Mesendoderm (in vitro differentiated cells): ENCODE results near the gene CAMK2G.

ENCODE experiments used
- DNase-seq: peaks from one replicate; pipeline ENCODE4 v3.0.0; 2013
- H2AK5ac ChIP-seq: 2 replicates; pipeline ENCODE4 v1.6.1; 2013; ENCODE audit warnings: low read length, inconsistent platforms
- H2BK120ac ChIP-seq: 2 replicates; pipeline ENCODE4 v1.6.1; 2013; ENCODE audit warnings: low read depth, mild to moderate bottlenecking, low read length, moderate library complexity, mixed read lengths
- H2BK15ac ChIP-seq: replicated peaks from 2 replicates; pipeline ENCODE4 v1.6.1; 2013; ENCODE audit warnings: low read depth, mild to moderate bottlenecking, moderate library complexity
- H2BK5ac ChIP-seq: 2 replicates; pipeline ENCODE4 v1.6.1; 2013; ENCODE audit warnings: low read length, inconsistent platforms
- H3K18ac ChIP-seq: 2 replicates; pipeline ENCODE4 v1.6.1; 2013; ENCODE audit warnings: mild to moderate bottlenecking, low read length, mixed read lengths
- H3K23ac ChIP-seq: one replicate; pipeline ENCODE4 v1.6.1; 2013; ENCODE audit warnings: low read length
- H3K27ac ChIP-seq: 2 replicates; pipeline ENCODE4 v1.5.1; 2013; ENCODE audit warnings: low read depth, mild to moderate bottlenecking, inconsistent platforms, low read length, moderate library complexity
- H3K27me3 ChIP-seq: 2 replicates; pipeline ENCODE4 v1.6.1; 2013; ENCODE audit warnings: low read length, control low read depth, mild to moderate bottlenecking, inconsistent platforms; ENCODE audit not compliant: insufficient read depth, poor library complexity
- H3K36me3 ChIP-seq: 2 replicates; pipeline ENCODE4 v1.6.1; 2013; ENCODE audit warnings: low read length, inconsistent platforms; ENCODE audit not compliant: control insufficient read depth, insufficient read depth
- H3K4ac ChIP-seq: one replicate; pipeline ENCODE4 v1.6.1; 2013; ENCODE audit warnings: low read depth, mild to moderate bottlenecking, low read length, moderate library complexity
- H3K4me1 ChIP-seq: 2 replicates; pipeline ENCODE4 v1.6.1; 2013; ENCODE audit warnings: low read depth, low read length, inconsistent platforms; ENCODE audit not compliant: control insufficient read depth
- H3K4me2 ChIP-seq: 2 replicates; pipeline ENCODE4 v1.6.1; 2013; ENCODE audit warnings: low read length
- H3K4me3 ChIP-seq: 2 replicates; pipeline ENCODE4 v1.5.1; 2013; ENCODE audit warnings: mild to moderate bottlenecking, low read length
- H3K56ac ChIP-seq: one replicate; pipeline ENCODE4 v1.6.1; 2013; ENCODE audit warnings: low read length
- H3K79me1 ChIP-seq: 2 replicates; pipeline ENCODE4 v1.6.1; 2013; ENCODE audit warnings: low read length, inconsistent platforms
- H3K79me2 ChIP-seq: 2 replicates; pipeline ENCODE4 v1.6.1; 2013; ENCODE audit warnings: mild to moderate bottlenecking, low read length; ENCODE audit not compliant: control insufficient read depth, insufficient read depth
- H3K9ac ChIP-seq: 2 replicates; pipeline ENCODE4 v1.6.1; 2013; ENCODE audit warnings: low read length, inconsistent platforms
- H4K5ac ChIP-seq: one replicate; pipeline ENCODE4 v1.6.1; 2013; ENCODE audit warnings: low read length
- H4K8ac ChIP-seq: one replicate; pipeline ENCODE4 v1.6.1; 2013; ENCODE audit warnings: low read depth, mild to moderate bottlenecking, control low read depth, low read length, moderate library complexity
- WGBS: extraction: QIAGEN DNeasy Blood & Tissue Kit; methylation state at CpG from one replicate; pipeline ENCODE4 v1.1.7; 2013; ENCODE audit warnings: low lambda C conversion rate, missing lambda C conversion rate; ENCODE audit not compliant: insufficient coverage; ENCODE audit errors: extremely low coverage; 5-methylcytosine and 5-hydroxymethylcytosine counted together

The CAMK2G gene

GRCh38 chr10:73910764-73911552 is 36.6 kb upstream of the CAMK2G start, which contains the start of gene PLAU:
Gene PLAU, plus strand, starts transcription at chr10:73911132. Its CDS starts 424 bp downstream, at chr10:73911556.
- Histone ChIP-seq H3K23ac (peak within 1 kb of the TSS; percentile 75), H3K27me3 (no peaks in the 10 kb centered on the region), H3K4ac (peak within 1 kb of the TSS; percentile 39), H3K4me1 (peaks cover 16% of the 10 kb centered on the region), H2BK120ac (peak within 1 kb of the TSS; percentile 17), H4K8ac (peak within 1 kb of the TSS; percentile 6), H3K4me2 (peak within 1 kb of the TSS; percentile 96), H2AK5ac (peak within 1 kb of the TSS; percentile 32), H3K36me3 (peaks cover 1% of the 10 kb centered on the region), H2BK5ac (peak within 1 kb of the TSS; percentile 56), H3K4me3 (peak within 1 kb of the TSS; percentile 62), H3K9ac (peak within 1 kb of the TSS; percentile 79), H2BK15ac (peak within 1 kb of the TSS; percentile 27), H3K18ac (peak within 1 kb of the TSS; percentile 75), H3K79me1 (peaks cover 4% of the 10 kb centered on the region), H3K79me2 (no peaks in the 10 kb centered on the region), H3K56ac (peak within 1 kb of the TSS; percentile 85), H4K5ac (no peak within 1 kb of the TSS), H3K27ac (peak within 1 kb of the TSS; percentile 50)
- DNase-seq = peak; percentile 84
- no CpG with 5 or more reads among the region's 74 CpGs for WGBS

DNA sequence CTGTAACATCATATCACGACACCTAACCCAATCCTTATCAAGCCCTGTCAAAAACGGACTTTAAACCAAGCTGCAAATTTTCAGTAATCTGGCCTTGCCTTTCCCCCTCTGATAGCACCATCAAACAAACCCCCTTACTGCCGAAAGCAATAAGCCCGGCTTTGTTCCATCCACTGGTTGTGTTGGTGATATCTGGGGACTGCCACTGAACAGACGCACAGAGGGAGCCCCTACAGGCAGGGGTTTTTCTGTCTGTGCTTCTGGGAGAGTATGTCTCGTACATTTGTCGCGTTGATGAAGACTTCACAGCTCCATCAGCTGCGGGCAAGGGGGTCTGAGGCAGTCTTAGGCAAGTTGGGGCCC is 36.0 kb upstream of the CAMK2G start:
- no peaks in the 10 kb centered on the region for H3K79me2 ChIP-seq
- peak overlapping the region; percentile 56 for H2BK5ac ChIP-seq
- no CpG with 5 or more reads among the region's 9 CpGs for WGBS
- H3K4me1 ChIP-seq = peaks cover 16% of the 10 kb centered on the region
- H2BK120ac ChIP-seq = no peak overlapping the region
- peak overlapping the region; percentile 96 for H3K4me2 ChIP-seq
- H3K4me3 ChIP-seq = peak overlapping the region; percentile 36
- H3K23ac ChIP-seq = peak overlapping the region; percentile 75
- H4K8ac ChIP-seq = no peak overlapping the region
- peaks cover 1% of the 10 kb centered on the region for H3K36me3 ChIP-seq
- H4K5ac ChIP-seq = no peak overlapping the region
- no peak overlapping the region for H2AK5ac ChIP-seq
- peak overlapping the region; percentile 79 for H3K9ac ChIP-seq
- no peaks in the 10 kb centered on the region for H3K27me3 ChIP-seq
- H3K27ac ChIP-seq = peak overlapping the region; percentile 50
- DNase-seq = peak; percentile 75
- H3K79me1 ChIP-seq = peaks cover 4% of the 10 kb centered on the region
- H3K4ac ChIP-seq = no peak overlapping the region
- H3K18ac ChIP-seq = peak overlapping the region; percentile 75
- H3K56ac ChIP-seq = peak overlapping the region; percentile 85
- peak overlapping the region; percentile 27 for H2BK15ac ChIP-seq

GRCh38 chr10:73909540-73910115 is 35.3 kb upstream of the CAMK2G start:
- Histone ChIP-seq H3K23ac (no peak overlapping the region), H2AK5ac (no peak overlapping the region), H4K5ac (no peak overlapping the region), H3K56ac (peak overlapping the region; percentile 1), H3K79me1 (peaks cover 4% of the 10 kb centered on the region), H2BK120ac (no peak overlapping the region), H4K8ac (no peak overlapping the region), H3K79me2 (no peaks in the 10 kb centered on the region), H3K18ac (peak overlapping the region; percentile 4), H2BK15ac (no peak overlapping the region), H3K4ac (no peak overlapping the region), H3K4me1 (peaks cover 16% of the 10 kb centered on the region), H3K4me3 (no peak overlapping the region), H3K9ac (no peak overlapping the region), H2BK5ac (no peak overlapping the region), H3K4me2 (no peak overlapping the region), H3K27ac (no peak overlapping the region), H3K36me3 (no peaks in the 10 kb centered on the region), H3K27me3 (no peaks in the 10 kb centered on the region)
- no CpG with 5 or more reads among the region's 4 CpGs for WGBS
- no peak for DNase-seq

DNA sequence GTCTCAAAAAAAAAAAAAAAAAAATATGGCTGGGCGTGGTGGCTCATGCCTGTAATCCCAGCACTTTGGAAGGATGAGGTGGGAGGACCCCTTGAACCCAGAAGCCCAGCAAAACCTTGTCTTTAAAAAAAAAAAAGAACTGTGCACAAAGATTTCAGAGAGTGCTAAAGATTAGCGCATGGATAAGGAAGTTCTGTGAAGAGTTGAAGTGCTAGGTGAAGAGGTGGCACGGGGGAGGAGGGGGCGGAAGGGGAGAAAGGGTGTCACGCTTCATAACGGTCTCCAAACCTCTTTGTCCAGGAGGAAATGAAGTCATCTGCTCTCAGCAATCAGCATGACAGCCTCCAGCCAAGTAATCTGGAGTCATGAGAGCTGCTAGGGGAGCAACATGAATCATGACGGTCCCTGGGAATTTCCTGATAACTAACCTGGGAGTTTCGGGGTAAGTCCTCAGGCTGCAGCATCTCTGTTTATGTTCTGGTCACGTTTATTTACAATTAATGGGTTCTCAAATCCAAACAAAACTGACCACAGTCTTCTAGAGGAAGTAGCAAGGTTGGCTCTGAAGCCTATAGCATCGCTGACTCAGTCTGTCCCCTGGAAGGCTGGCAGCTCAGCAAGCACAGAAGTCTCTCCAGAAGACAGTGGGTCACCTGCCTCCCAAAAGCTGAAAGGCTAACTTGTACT is 34.6 kb upstream of the CAMK2G start:
- peak; percentile 82 for DNase-seq
- Histone ChIP-seq H2AK5ac (no peak overlapping the region), H3K4me1 (peaks cover 16% of the 10 kb centered on the region), H3K4me2 (no peak overlapping the region), H3K4me3 (no peak overlapping the region), H3K79me1 (peaks cover 4% of the 10 kb centered on the region), H3K18ac (peak overlapping the region; percentile 4), H3K36me3 (no peaks in the 10 kb centered on the region), H3K27ac (no peak overlapping the region), H2BK15ac (peak overlapping the region; percentile 10), H3K79me2 (no peaks in the 10 kb centered on the region), H3K23ac (no peak overlapping the region), H4K8ac (no peak overlapping the region), H4K5ac (no peak overlapping the region), H3K4ac (peak overlapping the region; percentile 39), H3K9ac (no peak overlapping the region), H3K27me3 (no peaks in the 10 kb centered on the region), H2BK120ac (no peak overlapping the region), H2BK5ac (no peak overlapping the region), H3K56ac (peak overlapping the region; percentile 1)
- WGBS = no CpG with 5 or more reads among the region's 10 CpGs

- Histone ChIP-seq H3K9ac (no peak overlapping the region), H2BK15ac (peak overlapping the region; percentile 76), H3K4me1 (peaks cover 16% of the 10 kb centered on the region), H3K36me3 (no peaks in the 10 kb centered on the region), H4K5ac (no peak overlapping the region), H3K79me1 (peaks cover 4% of the 10 kb centered on the region), H3K4ac (no peak overlapping the region), H3K4me3 (no peak overlapping the region), H3K27ac (no peak overlapping the region), H3K27me3 (no peaks in the 10 kb centered on the region), H4K8ac (no peak overlapping the region), H3K4me2 (no peak overlapping the region), H3K23ac (peak overlapping the region; percentile 6), H3K56ac (no peak overlapping the region), H3K79me2 (no peaks in the 10 kb centered on the region), H2AK5ac (peak overlapping the region; percentile 43), H2BK120ac (no peak overlapping the region), H2BK5ac (no peak overlapping the region), H3K18ac (peak overlapping the region; percentile 61)
- DNase-seq = no peak
- WGBS = no CpG with 5 or more reads among the region's 6 CpGs
Observed at GRCh38 chr10:73907841-73908517, 33.6 kb upstream of the CAMK2G start.
